HG03442 (cell line): Measurements from ENCODE around the gene EML4.

ENCODE experiments used
- ATAC-seq: cut with Tn5 transposase; IDR thresholded peaks from one replicate; pipeline ENCODE4 v1.9.1; 2021; ENCODE audit warnings: mild to moderate bottlenecking, moderate library complexity; ENCODE audit not compliant: unreplicated experiment

Gene EML4

DNA sequence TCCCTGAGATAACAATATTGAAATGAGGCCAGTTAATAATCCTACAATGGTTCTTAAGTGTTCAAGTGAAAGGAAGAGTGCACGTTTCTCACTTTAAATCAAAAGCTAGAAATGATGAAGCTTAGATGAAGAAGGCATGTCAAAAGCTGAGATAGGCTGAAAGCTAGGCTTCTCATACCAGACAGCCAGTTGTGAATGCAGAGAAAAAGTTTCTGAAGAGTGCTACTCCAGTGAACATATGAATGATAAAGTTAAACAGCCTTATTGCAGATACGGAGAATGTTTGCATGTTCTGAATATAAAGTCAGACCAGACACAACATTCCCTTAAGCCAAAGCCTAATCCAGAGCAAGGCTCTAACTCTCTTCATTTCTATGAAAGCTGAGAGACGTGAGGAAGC lies 51.4 kb downstream of the EML4 start:
- no peak for ATAC-seq

DNA sequence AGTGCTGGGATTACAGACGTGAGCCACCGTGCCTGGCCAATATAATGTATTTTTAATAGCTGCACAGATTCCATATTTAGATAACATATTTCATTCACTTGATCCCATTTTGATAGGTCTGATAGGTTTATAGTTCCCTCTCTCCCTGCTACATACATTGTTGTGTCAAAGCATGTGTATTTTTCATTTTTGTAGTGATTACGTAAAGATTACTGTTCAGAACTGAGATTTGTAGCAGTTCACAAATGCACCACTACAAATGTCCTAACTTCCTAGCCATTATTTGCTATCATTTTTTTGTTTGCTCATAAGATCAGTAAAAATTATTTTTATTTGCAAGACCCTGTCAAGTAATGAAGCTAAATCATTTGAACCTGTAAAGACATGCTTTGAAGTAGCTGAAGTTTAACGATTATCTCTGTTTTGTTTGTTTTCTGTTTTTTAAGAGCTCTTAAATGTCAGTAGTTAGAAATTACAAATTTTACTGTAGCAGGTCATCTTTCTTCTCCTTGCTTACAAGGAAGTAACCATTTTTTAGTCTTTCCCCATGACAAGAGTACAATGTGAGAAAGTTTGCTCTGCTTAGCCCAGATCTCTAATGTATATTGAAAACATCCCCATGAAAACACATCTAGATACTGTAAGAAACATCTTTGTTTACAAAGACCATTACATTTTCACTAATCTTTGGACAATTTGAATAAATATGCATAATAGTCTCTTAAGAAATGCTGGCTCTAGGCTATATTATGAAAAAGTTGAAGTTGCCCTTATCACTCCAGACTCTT lies 54.1 kb downstream of the EML4 start:
- no peak for ATAC-seq

- ATAC-seq, result no peak
Observed at GRCh38 chr2:42223855-42224268, 54.7 kb downstream of the EML4 start.

- no peak for ATAC-seq
Observed at GRCh38 chr2:42224422-42225067, 55.4 kb downstream of the EML4 start.

GRCh38 chr2:42225573-42225972 lies 56.4 kb downstream of the EML4 start:
- no peak for ATAC-seq

- no peak for ATAC-seq
Observed at GRCh38 chr2:42227491-42227890, 58.3 kb downstream of the EML4 start.

DNA sequence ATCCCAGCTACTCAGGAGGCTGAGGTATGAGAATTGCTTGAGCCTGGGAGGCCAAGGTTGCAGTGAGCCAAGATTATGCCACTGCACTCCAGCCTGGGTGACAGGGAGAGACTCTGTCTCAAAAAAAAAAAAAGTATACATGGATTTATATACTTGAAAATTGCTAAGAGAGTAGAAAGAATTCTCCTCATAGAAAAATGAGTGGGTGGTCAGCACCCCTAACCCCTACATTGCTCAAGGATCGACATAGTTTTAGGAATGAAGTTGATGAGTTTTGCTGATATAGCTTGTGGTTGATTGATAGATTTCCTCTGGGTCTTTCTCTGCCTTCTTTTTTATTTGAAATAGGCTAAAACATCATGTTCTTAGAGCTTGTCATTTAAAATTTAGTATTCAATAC lies 58.9 kb downstream of the EML4 start:
- no peak for ATAC-seq

DNA sequence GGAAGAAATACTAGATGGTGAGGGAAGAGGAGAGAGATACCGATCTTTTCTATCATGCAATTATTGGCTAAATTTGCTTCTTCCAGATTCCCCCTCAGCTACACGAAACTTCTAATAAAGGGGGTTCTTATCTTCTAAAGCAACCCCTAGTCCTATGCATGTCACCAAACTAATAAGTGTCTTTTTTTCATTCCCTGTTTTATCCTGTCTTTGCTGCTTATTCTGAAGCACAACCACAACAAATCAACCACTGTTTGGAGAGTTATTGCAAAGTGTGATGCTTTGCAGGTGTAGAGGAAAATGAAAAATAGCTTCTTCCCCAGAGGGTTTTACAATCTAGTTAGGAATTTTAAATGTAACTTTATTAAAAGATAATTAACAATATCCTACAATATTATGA lies 60.8 kb downstream of the EML4 start:
- no peak for ATAC-seq

- no peak for ATAC-seq
Observed at GRCh38 chr2:42230891-42231290, 61.7 kb downstream of the EML4 start.

DNA sequence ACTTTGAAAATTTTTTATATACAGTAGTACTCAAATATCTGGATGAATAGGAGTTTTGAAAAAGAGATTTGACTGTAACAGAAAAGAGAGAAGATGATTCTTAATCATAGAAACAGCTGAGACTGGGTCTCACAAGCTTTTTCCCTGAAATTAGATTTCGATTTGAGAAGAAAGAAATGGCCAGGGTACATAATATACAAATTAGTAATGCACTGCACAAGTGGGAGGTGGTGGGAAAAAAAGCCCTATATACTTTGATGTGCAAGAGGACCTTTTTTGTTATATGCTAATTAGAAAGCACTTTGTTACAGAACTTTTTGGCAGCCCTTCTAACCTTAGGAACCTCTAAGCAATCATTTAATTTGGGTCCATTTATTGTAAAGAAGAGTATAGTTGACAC lies 62.9 kb downstream of the EML4 start:
- ATAC-seq, result no peak

- ATAC-seq, result no peak
Observed at GRCh38 chr2:42233976-42234441, 64.9 kb downstream of the EML4 start.

GRCh38 chr2:42236911-42237310 lies 67.8 kb downstream of the EML4 start:
- no peak for ATAC-seq

- peak; percentile 75 for ATAC-seq
Observed at GRCh38 chr2:42238644-42239288, 69.6 kb downstream of the EML4 start.

DNA sequence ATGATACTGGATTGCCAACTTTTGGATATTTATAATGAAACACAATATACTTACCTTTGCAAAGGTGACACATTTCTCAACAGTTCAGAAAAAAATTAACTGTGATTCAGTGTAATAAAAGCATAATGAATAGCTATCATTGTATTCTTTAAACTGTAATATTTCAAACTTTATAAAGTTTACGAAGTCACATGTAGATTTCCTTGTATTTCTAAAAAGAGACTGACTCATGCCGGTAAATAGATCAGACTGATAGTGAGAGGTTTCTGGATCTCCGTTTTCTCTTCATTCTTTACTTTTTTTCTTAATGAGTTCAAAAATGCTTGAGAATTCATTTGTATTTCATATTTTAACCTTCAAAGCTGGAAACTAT lies 70.1 kb downstream of the EML4 start:
- ATAC-seq, result no peak

DNA sequence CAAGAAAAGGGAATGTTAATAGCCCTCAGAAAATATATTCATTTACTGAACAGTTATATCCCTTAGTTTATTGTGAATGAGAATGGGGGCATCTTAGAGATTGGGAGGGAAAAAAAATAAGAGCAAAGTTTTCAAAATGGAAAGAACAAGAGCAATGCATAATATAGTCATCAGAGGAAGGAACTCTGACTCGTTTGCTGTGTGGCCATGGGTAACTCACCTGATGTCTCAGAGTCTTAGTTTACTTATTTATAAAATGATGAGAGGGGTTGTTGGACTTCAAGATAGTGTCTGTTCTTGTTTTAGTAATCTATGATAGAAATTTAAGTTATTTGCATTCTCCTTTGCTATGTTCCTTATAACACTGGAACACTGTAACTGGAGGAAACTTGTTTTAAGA lies 70.7 kb downstream of the EML4 start:
- no peak for ATAC-seq

DNA sequence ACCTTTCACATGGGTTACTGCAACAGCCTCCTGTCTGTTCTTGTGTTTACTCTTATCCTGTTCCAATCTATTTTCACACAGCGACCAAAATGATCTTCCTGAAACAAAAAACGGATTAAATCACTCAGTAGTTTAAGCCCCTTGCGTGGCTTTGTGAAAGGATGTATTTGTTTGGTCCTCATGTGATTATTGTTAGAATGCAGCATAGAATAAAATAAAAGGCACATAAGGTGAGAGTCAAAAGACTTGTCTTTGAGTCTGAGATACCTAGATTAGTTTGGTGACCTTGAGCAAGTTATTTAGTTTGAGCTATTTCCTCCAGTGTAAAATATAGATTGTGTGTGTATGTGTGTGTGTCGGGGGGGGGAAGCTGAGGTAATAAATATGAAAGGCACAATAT lies 72.4 kb downstream of the EML4 start:
- no peak for ATAC-seq

DNA sequence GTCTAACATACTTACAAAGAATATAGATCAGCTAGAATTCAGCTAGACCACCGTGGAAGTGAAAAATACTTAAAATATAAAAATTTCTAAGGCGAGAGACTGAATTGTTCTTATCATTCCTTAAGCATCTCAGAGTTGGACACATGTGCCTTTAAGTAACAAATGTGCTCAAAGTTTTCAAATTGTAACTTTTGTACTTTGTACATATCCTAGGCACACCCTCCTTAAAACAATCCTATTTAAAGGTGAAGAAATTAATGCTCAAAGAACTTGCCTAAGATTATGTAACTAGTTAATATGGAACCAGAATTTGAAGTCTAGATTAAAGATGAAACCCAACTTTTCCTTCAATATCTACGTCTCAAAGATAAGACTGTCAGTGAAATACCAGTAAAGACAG lies 74.1 kb downstream of the EML4 start:
- no peak for ATAC-seq

DNA sequence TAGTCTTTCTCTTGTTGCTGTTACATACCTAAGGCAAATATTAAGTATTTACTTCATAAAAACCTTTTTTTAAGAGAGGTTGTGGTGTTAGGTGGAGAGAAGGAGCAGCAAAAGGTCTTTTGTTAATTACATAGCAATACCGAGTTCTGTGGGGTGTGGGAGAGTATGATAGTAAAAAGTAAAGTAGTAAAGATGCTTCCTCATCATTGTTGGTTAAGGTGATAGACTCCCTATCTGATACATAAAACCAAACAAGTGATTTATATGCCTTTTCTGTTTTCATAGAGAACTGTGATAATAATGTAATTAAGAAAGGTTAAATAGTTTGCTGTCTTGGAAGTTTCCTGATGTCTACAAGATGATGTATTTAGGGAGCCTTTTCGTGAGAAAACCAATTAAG lies 75.4 kb downstream of the EML4 start:
- ATAC-seq, result no peak

DNA sequence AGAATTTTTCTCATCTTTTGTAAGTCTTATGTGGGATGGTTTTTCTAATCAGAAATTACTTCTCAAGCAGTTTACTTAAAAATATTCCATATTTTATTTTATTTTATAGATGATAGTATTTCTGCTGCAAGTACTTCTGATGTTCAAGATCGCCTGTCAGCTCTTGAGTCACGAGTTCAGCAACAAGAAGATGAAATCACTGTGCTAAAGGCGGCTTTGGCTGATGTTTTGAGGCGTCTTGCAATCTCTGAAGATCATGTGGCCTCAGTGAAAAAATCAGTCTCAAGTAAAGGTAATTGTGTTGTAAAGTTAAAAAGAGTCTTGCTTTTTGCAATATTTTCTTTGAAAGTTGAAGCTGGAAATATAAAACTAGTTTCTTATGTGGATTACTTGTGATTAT lies 76.2 kb downstream of the EML4 start:
- no peak for ATAC-seq

DNA sequence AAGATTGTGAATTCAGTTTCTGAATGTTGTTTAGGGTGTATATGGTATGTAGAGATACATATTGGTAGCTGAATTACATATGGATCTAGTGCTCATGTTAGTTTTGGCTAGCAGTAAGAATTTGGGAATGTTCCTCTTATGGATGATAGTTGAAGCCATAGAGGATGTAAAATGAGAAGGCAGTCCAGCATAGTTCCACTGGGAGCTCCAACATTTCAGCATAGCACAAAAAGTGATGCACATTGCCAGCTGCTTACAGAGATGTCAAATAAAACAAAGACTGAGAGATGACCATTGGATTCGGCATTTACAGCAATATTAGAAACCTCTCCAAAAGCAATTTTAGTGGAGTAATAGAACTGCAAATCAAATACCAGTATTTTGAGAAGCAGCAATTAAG lies 77.4 kb downstream of the EML4 start:
- no peak for ATAC-seq

GRCh38 chr2:42248846-42249245 lies 79.7 kb downstream of the EML4 start:
- ATAC-seq, result no peak

DNA sequence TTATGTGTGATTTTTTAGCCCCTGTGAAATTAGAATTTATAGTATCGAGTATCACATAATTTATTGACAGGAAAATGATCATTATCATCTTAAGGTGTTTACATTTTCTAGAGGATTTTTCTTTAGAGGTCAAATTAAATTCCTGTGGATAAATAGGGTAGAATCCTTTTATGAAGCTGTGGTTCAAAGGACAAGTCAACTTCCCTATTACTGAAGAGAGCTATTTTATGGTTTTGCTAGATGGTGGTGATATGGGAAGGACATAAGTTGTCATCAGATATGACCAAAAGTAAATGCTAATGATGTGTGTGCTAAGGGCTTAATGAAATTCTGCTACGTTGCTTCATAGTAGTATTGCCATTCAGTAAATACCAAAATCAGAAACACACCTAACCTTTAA lies 80.1 kb downstream of the EML4 start:
- no peak for ATAC-seq
